ENCODE data around the gene WNT6.

The WNT6 gene

DNA sequence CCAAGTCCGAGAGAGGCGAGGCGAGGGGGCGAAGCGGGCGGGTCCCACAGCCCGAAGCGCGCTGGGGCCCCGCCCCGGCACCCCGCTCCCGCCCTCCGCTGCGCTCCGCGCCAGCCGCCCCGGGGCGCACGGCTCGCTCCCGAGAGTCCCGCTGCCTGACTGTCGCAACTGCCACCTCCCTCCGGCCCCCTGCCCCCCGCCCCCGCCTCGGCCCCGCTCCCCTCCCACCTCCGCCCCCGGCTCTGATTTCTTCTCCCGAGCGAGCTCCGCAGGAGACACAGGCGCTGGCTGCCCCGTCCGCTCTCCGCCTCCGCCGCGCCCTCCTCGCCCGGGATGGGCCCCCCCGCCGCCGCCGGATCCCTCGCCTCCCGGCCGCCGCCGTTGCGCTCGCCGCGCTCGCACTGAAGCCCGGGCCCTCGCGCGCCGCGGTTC is at the start of gene WNT6:
TSS of gene WNT6 (plus strand) at position 250 of the 432 bp plus-strand sequence. CDS start 233 bp downstream, outside the sequence.
- H3K9me3 Mint-ChIP-seq, result no peaks in the 10 kb centered on the region
- H3K4me1 Mint-ChIP-seq (ENCODE audit: low read depth), result peaks cover 11% of the 10 kb centered on the region
- H3K27me3 Mint-ChIP-seq (ENCODE audit: low read depth), result peaks cover 85% of the 10 kb centered on the region
- no peaks in the 10 kb centered on the region for H3K36me3 Mint-ChIP-seq (ENCODE audit: low read depth)
- no peak within 1 kb of the TSS for H3K4me3 Mint-ChIP-seq
- H3K27ac Mint-ChIP-seq, result no peak within 1 kb of the TSS

DNA sequence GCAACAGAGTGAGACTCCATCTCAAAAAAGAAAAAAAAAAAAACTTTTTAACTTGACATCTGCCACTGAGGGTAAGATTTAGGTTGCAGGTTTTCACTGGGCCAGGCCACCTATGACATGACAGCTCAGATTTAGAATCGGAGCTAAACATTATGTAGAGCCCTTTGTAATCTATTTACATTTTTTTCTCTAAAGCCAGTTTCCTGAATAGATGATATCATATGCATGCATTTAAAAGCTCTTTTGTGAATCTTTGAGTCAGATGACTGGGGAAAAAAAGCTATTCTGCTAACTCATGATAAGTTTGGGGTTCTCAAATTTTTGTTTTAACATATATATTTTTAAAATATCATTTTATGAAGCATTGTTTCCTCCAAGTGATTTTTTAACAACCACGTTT is 49.3 kb upstream of the WNT6 start:
- Mint-ChIP-seq H3K27ac (no peak overlapping the region), H3K9me3 (peaks cover 1% of the 10 kb centered on the region), H3K4me1 (ENCODE audit: low read depth) (no peaks in the 10 kb centered on the region), H3K4me3 (no peak overlapping the region), H3K27me3 (ENCODE audit: low read depth) (peaks cover 11% of the 10 kb centered on the region), H3K36me3 (ENCODE audit: low read depth) (no peaks in the 10 kb centered on the region)

GRCh38 chr2:218811382-218811781 is 48.2 kb upstream of the WNT6 start:
- H3K9me3 Mint-ChIP-seq, result no peaks in the 10 kb centered on the region
- peaks cover 6% of the 10 kb centered on the region for H3K27me3 Mint-ChIP-seq (ENCODE audit: low read depth)
- no peak overlapping the region for H3K27ac Mint-ChIP-seq
- no peak overlapping the region for H3K4me3 Mint-ChIP-seq
- H3K4me1 Mint-ChIP-seq (ENCODE audit: low read depth), result no peaks in the 10 kb centered on the region
- H3K36me3 Mint-ChIP-seq (ENCODE audit: low read depth), result no peaks in the 10 kb centered on the region

DNA sequence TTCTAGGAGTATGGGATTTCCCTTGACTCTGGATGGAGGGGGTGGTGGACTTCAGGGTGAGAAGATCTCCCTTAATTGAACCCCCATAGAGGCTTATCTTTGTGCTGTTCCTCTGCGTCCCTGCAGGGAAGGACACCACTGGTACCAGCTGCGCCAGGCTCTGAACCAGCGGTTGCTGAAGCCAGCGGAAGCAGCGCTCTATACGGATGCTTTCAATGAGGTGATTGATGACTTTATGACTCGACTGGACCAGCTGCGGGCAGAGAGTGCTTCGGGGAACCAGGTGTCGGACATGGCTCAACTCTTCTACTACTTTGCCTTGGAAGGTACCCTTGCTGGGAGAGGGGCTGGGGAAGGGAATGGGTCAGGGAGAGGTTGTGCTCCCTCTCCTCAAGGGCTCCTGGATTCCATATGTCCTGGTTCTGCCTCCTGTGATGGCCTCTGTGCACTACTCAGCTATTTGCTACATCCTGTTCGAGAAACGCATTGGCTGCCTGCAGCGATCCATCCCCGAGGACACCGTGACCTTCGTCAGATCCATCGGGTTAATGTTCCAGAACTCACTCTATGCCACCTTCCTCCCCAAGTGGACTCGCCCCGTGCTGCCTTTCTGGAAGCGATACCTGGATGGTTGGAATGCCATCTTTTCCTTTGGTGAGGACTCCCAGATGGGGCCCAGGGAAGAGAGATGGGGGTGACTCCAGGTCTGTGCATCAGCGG is 47.3 kb upstream of the WNT6 start:
- Mint-ChIP-seq H3K36me3 (ENCODE audit: low read depth) (no peaks in the 10 kb centered on the region), H3K27me3 (ENCODE audit: low read depth) (peaks cover 7% of the 10 kb centered on the region), H3K9me3 (no peaks in the 10 kb centered on the region), H3K4me3 (no peak overlapping the region), H3K27ac (no peak overlapping the region), H3K4me1 (ENCODE audit: low read depth) (no peaks in the 10 kb centered on the region)

- Mint-ChIP-seq H3K27me3 (ENCODE audit: low read depth) (peaks cover 12% of the 10 kb centered on the region), H3K9me3 (no peaks in the 10 kb centered on the region), H3K4me3 (no peak overlapping the region), H3K27ac (no peak overlapping the region), H3K4me1 (ENCODE audit: low read depth) (no peaks in the 10 kb centered on the region), H3K36me3 (ENCODE audit: low read depth) (no peaks in the 10 kb centered on the region)
Measured at GRCh38 chr2:218812861-218813260, 46.7 kb upstream of the WNT6 start.

GRCh38 chr2:218813771-218814460 is 45.7 kb upstream of the WNT6 start:
- Mint-ChIP-seq H3K4me1 (ENCODE audit: low read depth) (no peaks in the 10 kb centered on the region), H3K27me3 (ENCODE audit: low read depth) (peaks cover 17% of the 10 kb centered on the region), H3K9me3 (no peaks in the 10 kb centered on the region), H3K27ac (no peak overlapping the region), H3K4me3 (no peak overlapping the region), H3K36me3 (ENCODE audit: low read depth) (no peaks in the 10 kb centered on the region)

DNA sequence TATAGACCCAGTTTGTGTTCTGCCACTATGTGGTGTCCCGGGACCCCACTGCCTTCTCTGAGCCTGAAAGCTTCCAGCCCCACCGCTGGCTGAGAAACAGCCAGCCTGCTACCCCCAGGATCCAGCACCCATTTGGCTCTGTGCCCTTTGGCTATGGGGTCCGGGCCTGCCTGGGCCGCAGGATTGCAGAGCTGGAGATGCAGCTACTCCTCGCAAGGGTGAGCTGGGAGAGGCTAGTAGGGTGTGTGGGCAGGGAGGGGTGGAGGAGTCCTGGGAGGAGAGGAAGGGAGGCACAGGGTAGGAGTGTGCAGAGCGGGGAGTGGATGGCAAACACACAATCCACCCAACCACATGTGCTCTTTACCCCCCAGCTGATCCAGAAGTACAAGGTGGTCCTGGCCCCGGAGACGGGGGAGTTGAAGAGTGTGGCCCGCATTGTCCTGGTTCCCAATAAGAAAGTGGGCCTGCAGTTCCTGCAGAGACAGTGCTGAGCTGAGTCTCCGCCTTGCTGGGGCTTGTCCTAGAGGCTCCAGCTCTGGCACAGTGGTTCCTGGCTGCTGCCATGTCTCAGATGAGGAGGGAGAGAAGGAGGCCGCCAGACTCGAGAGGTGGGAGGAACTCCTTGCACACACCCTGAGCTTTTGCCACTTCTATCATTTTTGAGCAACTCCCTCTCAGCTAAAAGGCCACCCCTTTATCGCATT is 44.9 kb upstream of the WNT6 start:
- H3K4me3 Mint-ChIP-seq, result no peak overlapping the region
- H3K4me1 Mint-ChIP-seq (ENCODE audit: low read depth), result no peaks in the 10 kb centered on the region
- no peaks in the 10 kb centered on the region for H3K9me3 Mint-ChIP-seq
- no peak overlapping the region for H3K27ac Mint-ChIP-seq
- no peaks in the 10 kb centered on the region for H3K36me3 Mint-ChIP-seq (ENCODE audit: low read depth)
- peaks cover 17% of the 10 kb centered on the region for H3K27me3 Mint-ChIP-seq (ENCODE audit: low read depth)

DNA sequence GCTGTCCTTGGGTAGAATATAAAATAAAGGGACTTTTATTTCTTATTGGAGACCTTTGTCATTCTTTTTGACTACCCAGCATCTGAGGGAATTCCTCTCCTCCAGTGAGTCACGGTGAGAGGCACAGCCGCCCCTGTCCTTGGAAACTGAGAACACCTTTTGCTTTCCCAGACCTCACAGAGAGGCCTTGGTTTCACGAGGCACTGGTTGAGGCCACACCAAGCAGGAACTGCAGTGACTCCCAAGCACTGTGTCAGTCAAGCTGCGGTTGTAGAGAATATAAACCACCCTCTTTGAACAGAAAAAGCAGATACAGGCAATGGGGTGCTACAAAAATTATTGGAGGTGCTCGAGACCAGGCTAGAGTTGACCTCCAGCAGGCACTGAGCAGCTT is 44.4 kb upstream of the WNT6 start:
- H3K27ac Mint-ChIP-seq, result no peak overlapping the region
- peaks cover 17% of the 10 kb centered on the region for H3K27me3 Mint-ChIP-seq (ENCODE audit: low read depth)
- H3K4me1 Mint-ChIP-seq (ENCODE audit: low read depth), result no peaks in the 10 kb centered on the region
- H3K4me3 Mint-ChIP-seq, result no peak overlapping the region
- H3K36me3 Mint-ChIP-seq (ENCODE audit: low read depth), result no peaks in the 10 kb centered on the region
- H3K9me3 Mint-ChIP-seq, result no peaks in the 10 kb centered on the region

GRCh38 chr2:218815649-218816048 is 44.0 kb upstream of the WNT6 start:
- Mint-ChIP-seq H3K4me3 (no peak overlapping the region), H3K27ac (no peak overlapping the region), H3K27me3 (ENCODE audit: low read depth) (peaks cover 17% of the 10 kb centered on the region), H3K36me3 (ENCODE audit: low read depth) (no peaks in the 10 kb centered on the region), H3K9me3 (no peaks in the 10 kb centered on the region), H3K4me1 (ENCODE audit: low read depth) (no peaks in the 10 kb centered on the region)

DNA sequence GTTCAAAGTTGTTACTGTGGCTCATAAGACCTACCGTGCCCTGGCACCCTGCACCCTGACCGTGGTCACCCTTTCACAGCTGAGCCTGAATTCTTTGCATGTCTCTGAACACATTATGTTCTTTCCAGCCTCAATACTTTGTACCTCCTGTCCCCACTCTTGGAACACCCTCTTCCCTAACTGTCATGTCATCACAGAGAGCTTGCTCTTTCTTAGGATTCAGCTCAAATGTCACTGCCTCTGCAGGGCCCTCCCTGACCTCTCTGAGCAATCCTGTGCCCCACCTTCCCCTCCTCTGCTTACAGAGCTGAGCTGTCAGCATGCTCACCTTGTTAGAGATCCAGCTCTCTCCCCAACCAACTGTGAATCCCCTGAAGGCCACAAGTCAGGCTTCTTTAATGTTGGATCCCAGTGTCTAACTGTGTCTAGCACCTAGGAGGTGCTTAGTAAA is 43.0 kb upstream of the WNT6 start:
- H3K27me3 Mint-ChIP-seq (ENCODE audit: low read depth), result peaks cover 17% of the 10 kb centered on the region
- no peaks in the 10 kb centered on the region for H3K36me3 Mint-ChIP-seq (ENCODE audit: low read depth)
- H3K4me1 Mint-ChIP-seq (ENCODE audit: low read depth), result no peaks in the 10 kb centered on the region
- H3K27ac Mint-ChIP-seq, result no peak overlapping the region
- H3K4me3 Mint-ChIP-seq, result no peak overlapping the region
- no peaks in the 10 kb centered on the region for H3K9me3 Mint-ChIP-seq

- no peak overlapping the region for H3K27ac Mint-ChIP-seq
- H3K9me3 Mint-ChIP-seq, result no peaks in the 10 kb centered on the region
- H3K4me1 Mint-ChIP-seq (ENCODE audit: low read depth), result no peaks in the 10 kb centered on the region
- no peak overlapping the region for H3K4me3 Mint-ChIP-seq
- H3K36me3 Mint-ChIP-seq (ENCODE audit: low read depth), result no peaks in the 10 kb centered on the region
- H3K27me3 Mint-ChIP-seq (ENCODE audit: low read depth), result peaks cover 17% of the 10 kb centered on the region
Measured at GRCh38 chr2:218819093-218819492, 40.5 kb upstream of the WNT6 start.

DNA sequence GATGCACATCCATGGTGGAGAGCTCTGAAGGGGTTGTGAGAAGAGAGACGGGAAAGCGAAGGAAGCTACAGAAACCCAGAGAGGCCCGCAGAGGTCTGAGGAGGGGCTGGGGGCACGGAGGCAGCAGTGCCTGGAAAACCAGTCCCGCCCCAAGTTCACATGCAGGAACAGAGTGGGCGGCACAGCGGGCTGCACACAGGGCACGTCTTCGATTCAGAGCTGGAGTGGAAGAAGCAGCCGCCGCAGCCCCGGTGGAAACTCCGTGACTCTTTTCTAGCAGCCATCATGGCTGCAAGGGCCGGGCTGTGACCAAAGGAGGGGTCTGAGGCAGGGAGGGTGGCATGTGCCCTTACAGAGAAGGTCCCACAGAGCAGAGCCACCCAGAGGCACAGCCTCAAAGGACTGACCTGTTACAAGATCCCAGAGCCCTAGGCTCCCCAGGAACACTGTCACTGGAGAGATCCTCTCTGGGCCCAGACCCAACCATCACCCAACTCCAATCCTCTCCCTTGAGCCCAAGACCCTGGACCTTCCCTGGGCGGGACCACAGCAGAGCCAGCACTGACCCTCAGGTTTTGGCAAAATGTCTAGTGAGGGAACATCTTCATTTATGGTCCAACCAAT is 38.7 kb upstream of the WNT6 start:
- H3K27ac Mint-ChIP-seq, result no peak overlapping the region
- no peaks in the 10 kb centered on the region for H3K4me1 Mint-ChIP-seq (ENCODE audit: low read depth)
- H3K9me3 Mint-ChIP-seq, result no peaks in the 10 kb centered on the region
- no peak overlapping the region for H3K4me3 Mint-ChIP-seq
- H3K36me3 Mint-ChIP-seq (ENCODE audit: low read depth), result no peaks in the 10 kb centered on the region
- H3K27me3 Mint-ChIP-seq (ENCODE audit: low read depth), result peaks cover 15% of the 10 kb centered on the region

DNA sequence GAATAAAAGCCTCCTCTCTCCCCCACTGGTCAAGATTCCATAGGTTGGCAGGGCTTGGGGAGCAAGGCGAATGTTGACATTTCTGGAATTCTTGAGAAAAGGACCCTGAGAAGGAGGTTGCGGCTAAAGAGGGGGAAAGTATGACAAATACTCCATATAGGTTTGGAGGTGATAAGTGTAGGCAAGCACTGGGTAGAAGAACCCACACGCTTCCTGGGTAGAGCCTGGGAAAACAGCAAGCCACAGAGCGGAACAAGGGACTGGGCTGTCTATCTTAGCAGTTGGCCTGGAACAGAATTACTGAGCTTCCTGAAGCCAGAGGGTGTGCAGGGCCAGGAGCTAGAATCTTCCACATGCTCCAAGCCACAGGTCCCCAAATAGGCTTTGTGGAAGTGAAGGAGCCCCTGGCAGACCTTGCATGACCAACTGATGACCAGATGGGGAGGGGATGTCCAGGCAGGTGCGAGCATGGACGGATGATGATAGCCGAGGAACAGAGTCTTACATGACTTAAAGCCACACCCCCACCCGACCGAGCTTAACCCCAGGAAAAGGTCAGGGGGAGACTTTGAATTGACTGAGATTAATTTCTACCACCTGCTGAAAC is 37.9 kb upstream of the WNT6 start:
- no peaks in the 10 kb centered on the region for H3K9me3 Mint-ChIP-seq
- H3K36me3 Mint-ChIP-seq (ENCODE audit: low read depth), result no peaks in the 10 kb centered on the region
- H3K4me3 Mint-ChIP-seq, result no peak overlapping the region
- peaks cover 12% of the 10 kb centered on the region for H3K27me3 Mint-ChIP-seq (ENCODE audit: low read depth)
- no peaks in the 10 kb centered on the region for H3K4me1 Mint-ChIP-seq (ENCODE audit: low read depth)
- no peak overlapping the region for H3K27ac Mint-ChIP-seq

DNA sequence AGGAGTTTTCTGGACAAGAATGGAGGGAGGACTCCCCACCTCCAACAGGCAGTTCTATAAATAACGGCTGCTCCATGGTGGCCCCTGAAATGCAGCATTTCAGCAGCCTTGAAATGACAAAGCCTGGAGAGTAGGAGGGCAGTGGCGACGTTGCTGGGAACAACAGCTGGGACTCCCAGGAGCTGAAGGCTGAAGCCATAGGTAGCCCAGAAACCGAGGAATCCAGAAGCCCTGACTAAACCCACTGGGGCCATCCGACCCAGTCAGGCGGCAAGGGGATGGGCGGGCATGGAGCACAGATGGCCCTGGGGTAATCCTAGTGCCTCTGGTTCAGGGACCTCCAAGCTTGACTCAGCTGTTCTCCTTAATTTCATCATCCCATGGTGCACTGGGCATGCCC is 37.0 kb upstream of the WNT6 start:
- H3K36me3 Mint-ChIP-seq (ENCODE audit: low read depth), result no peaks in the 10 kb centered on the region
- peaks cover 7% of the 10 kb centered on the region for H3K27me3 Mint-ChIP-seq (ENCODE audit: low read depth)
- no peak overlapping the region for H3K27ac Mint-ChIP-seq
- no peaks in the 10 kb centered on the region for H3K9me3 Mint-ChIP-seq
- no peak overlapping the region for H3K4me3 Mint-ChIP-seq
- no peaks in the 10 kb centered on the region for H3K4me1 Mint-ChIP-seq (ENCODE audit: low read depth)

Data from T-helper 1 cell treated with Interleukin-12 subunit alpha and Interleukin-12 subunit beta and Interleukin-4 antibody, amounts not matched to agents 30 μg/mL and 1 μg/mL, for 36 hours (primary cell).